Activated CD4-positive, alpha-beta T cell treated with anti-CD3 and anti-CD28 coated beads, Interleukin-2, amount 10 ng/mL, durations not matched to agents 7 days and 5 days (primary cell): Measurements from ENCODE around the gene IFI27L1. TPM values are rescaled to one million over a fixed set of nuclear protein-coding genes. Genes with fewer than 3 reads are reported as not detected.

Experiments used
- CTCF ChIA-PET: fragments of 350-600 bp; sonication (Branson Sonifier 250); formaldehyde crosslinking; loops from one replicate; lab custom pipeline; 2021; ENCODE audit warnings: antibody characterized with exemption; lab: Charles Lee
- POLR2A ChIA-PET: fragments of 350-600 bp; sonication (Branson Sonifier 250); formaldehyde crosslinking; loops from one replicate; lab custom pipeline; 2021; ENCODE audit warnings: antibody characterized with exemption; lab: Charles Lee
- DNase-seq: peaks from one replicate; pipeline ENCODE4 v3.0.0-alpha.2; 2020
- H3K27ac Mint-ChIP-seq: one replicate; pipeline ENCODE4 v1.8.0; 2021; ENCODE audit warnings: mild to moderate bottlenecking, moderate library complexity, mixed read lengths
- H3K27me3 Mint-ChIP-seq: one replicate; pipeline ENCODE4 v1.8.0; 2021; ENCODE audit warnings: mixed read lengths
- H3K36me3 Mint-ChIP-seq: one replicate; pipeline ENCODE4 v1.8.0; 2021; ENCODE audit warnings: low read depth, mixed read lengths
- H3K4me1 Mint-ChIP-seq: one replicate; pipeline ENCODE4 v1.8.0; 2021; ENCODE audit warnings: mixed read lengths
- H3K4me3 Mint-ChIP-seq: one replicate; pipeline ENCODE4 v1.8.0; 2021; ENCODE audit warnings: mild to moderate bottlenecking, moderate library complexity, mixed read lengths
- H3K9me3 Mint-ChIP-seq: one replicate; pipeline ENCODE4 v1.8.0; 2021; ENCODE audit warnings: mixed read lengths
- total RNA-seq, 2 experiments: library from RNA; stranded (reverse); gene quantifications; one replicate each; pipeline ENCODE4 v1.2.3, GENCODE V29; 2021

The IFI27L1 gene
- total RNA-seq, 2 experiments from 2014 or later: 31.6 to 42.1 TPM

- ChIA-PET POLR2A (interaction anchor here (0.6 to 1.1 kb wide), 3 partner anchors 10 to 111 kb away, joined by 3 read pairs; partner anchors contain the start of gene OTUB2), CTCF (interaction anchor here (0.5 to 2.1 kb wide), 35 partner anchors 8 to 1024 kb away, joined by 3 to 23 read pairs (median 4); partner anchors contain the start of genes DDX24, IFI27, IFI27L1 and OTUB2)
- Mint-ChIP-seq H3K4me3 (no peak overlapping the region), H3K4me1 (peaks cover 10% of the 10 kb centered on the region), H3K9me3 (peaks cover 10% of the 10 kb centered on the region), H3K27ac (no peak overlapping the region), H3K36me3 (no peaks in the 10 kb centered on the region), H3K27me3 (peaks cover 26% of the 10 kb centered on the region)
- peak; percentile 88 for DNase-seq
Observed at GRCh38 chr14:94136575-94137331, 55.6 kb downstream of the IFI27L1 start.

GRCh38 chr14:94138251-94138650, 57.1 kb downstream of the IFI27L1 start:
- ChIA-PET CTCF (interaction anchor here (1.0 to 2.1 kb wide), 4 partner anchors 19 to 198 kb away, joined by 3 to 23 read pairs (median 4); no protein-coding TSS in a partner anchor), POLR2A (no interaction called here)
- Mint-ChIP-seq H3K4me1 (peaks cover 7% of the 10 kb centered on the region), H3K36me3 (no peaks in the 10 kb centered on the region), H3K27ac (no peak overlapping the region), H3K9me3 (peaks cover 10% of the 10 kb centered on the region), H3K4me3 (no peak overlapping the region), H3K27me3 (peaks cover 20% of the 10 kb centered on the region)
- DNase-seq: no peak

- POLR2A ChIA-PET: no interaction called here
- peaks cover 17% of the 10 kb centered on the region for H3K27me3 Mint-ChIP-seq
- CTCF ChIA-PET: interaction anchor here (0.6 to 1.8 kb wide), 6 partner anchors 10 to 1179 kb away, joined by 3 to 5 read pairs (median 3); no protein-coding TSS in a partner anchor
- H3K4me3 Mint-ChIP-seq: no peak overlapping the region
- peak; percentile 3 for DNase-seq
- H3K27ac Mint-ChIP-seq: no peak overlapping the region
- H3K4me1 Mint-ChIP-seq: peaks cover 7% of the 10 kb centered on the region
- H3K36me3 Mint-ChIP-seq: no peaks in the 10 kb centered on the region
- peaks cover 10% of the 10 kb centered on the region for H3K9me3 Mint-ChIP-seq
Observed at GRCh38 chr14:94139006-94139405, 57.9 kb downstream of the IFI27L1 start.

- Mint-ChIP-seq H3K4me1 (peaks cover 8% of the 10 kb centered on the region), H3K4me3 (no peak overlapping the region), H3K27me3 (peaks cover 16% of the 10 kb centered on the region), H3K27ac (no peak overlapping the region), H3K36me3 (no peaks in the 10 kb centered on the region), H3K9me3 (peaks cover 10% of the 10 kb centered on the region)
- peak; percentile 3 for DNase-seq
- POLR2A ChIA-PET: no interaction called here
- CTCF ChIA-PET: interaction anchor here (0.6 to 1.8 kb wide), 3 partner anchors 9 to 35 kb away, joined by 3 to 5 read pairs (median 4); no protein-coding TSS in a partner anchor
Observed at GRCh38 chr14:94139421-94139820, 58.3 kb downstream of the IFI27L1 start.

GRCh38 chr14:94142247-94142646, 61.1 kb downstream of the IFI27L1 start:
- no peak for DNase-seq
- Mint-ChIP-seq H3K36me3 (no peaks in the 10 kb centered on the region), H3K27me3 (peaks cover 3% of the 10 kb centered on the region), H3K9me3 (peaks cover 3% of the 10 kb centered on the region), H3K4me3 (no peak overlapping the region), H3K27ac (no peak overlapping the region), H3K4me1 (peaks cover 20% of the 10 kb centered on the region)
- ChIA-PET POLR2A (no interaction called here), CTCF (interaction anchor here (1.3 to 2.1 kb wide), 5 partner anchors 11 to 203 kb away, joined by 3 to 9 read pairs (median 3); no protein-coding TSS in a partner anchor)

- Mint-ChIP-seq H3K27ac (no peak overlapping the region), H3K4me3 (no peak overlapping the region), H3K9me3 (peaks cover 3% of the 10 kb centered on the region), H3K4me1 (peaks cover 23% of the 10 kb centered on the region), H3K27me3 (peaks cover 6% of the 10 kb centered on the region), H3K36me3 (no peaks in the 10 kb centered on the region)
- ChIA-PET POLR2A (no interaction called here), CTCF (interaction anchor here (0.9 to 2.1 kb wide), 5 partner anchors 11 to 106 kb away, joined by 3 to 9 read pairs (median 3); no protein-coding TSS in a partner anchor)
- no peak for DNase-seq
Observed at GRCh38 chr14:94142836-94143235, 61.7 kb downstream of the IFI27L1 start.

GRCh38 chr14:94143239-94143638, 62.1 kb downstream of the IFI27L1 start:
- POLR2A ChIA-PET: no interaction called here

GRCh38 chr14:94143711-94144110, 62.6 kb downstream of the IFI27L1 start:
- H3K36me3 Mint-ChIP-seq: no peaks in the 10 kb centered on the region
- no peak overlapping the region for H3K4me3 Mint-ChIP-seq
- H3K27ac Mint-ChIP-seq: no peak overlapping the region
- CTCF ChIA-PET: interaction anchor here (0.9 to 2.1 kb wide), 2 partner anchors 12 to 27 kb away, joined by 3 to 9 read pairs; no protein-coding TSS in a partner anchor
- H3K27me3 Mint-ChIP-seq: peaks cover 14% of the 10 kb centered on the region
- POLR2A ChIA-PET: no interaction called here
- peaks cover 23% of the 10 kb centered on the region for H3K4me1 Mint-ChIP-seq
- no peak for DNase-seq
- H3K9me3 Mint-ChIP-seq: peaks cover 3% of the 10 kb centered on the region

More at GRCh38 chr14:94143239-94143638, 62.1 kb downstream of the IFI27L1 start:
- H3K36me3 Mint-ChIP-seq: no peaks in the 10 kb centered on the region
- DNase-seq: peak; percentile 6
- CTCF ChIA-PET: interaction anchor here (0.9 to 2.1 kb wide), 4 partner anchors 12 to 106 kb away, joined by 3 to 9 read pairs (median 3); no protein-coding TSS in a partner anchor
- H3K4me3 Mint-ChIP-seq: no peak overlapping the region
- H3K9me3 Mint-ChIP-seq: peaks cover 3% of the 10 kb centered on the region
- peaks cover 23% of the 10 kb centered on the region for H3K4me1 Mint-ChIP-seq
- H3K27me3 Mint-ChIP-seq: peaks cover 9% of the 10 kb centered on the region
- no peak overlapping the region for H3K27ac Mint-ChIP-seq

- H3K4me3 Mint-ChIP-seq: no peak overlapping the region
- H3K36me3 Mint-ChIP-seq: no peaks in the 10 kb centered on the region
- POLR2A ChIA-PET: no interaction called here
- H3K9me3 Mint-ChIP-seq: peaks cover 3% of the 10 kb centered on the region
- peaks cover 23% of the 10 kb centered on the region for H3K4me1 Mint-ChIP-seq
- peaks cover 20% of the 10 kb centered on the region for H3K27me3 Mint-ChIP-seq
- DNase-seq: no peak
- CTCF ChIA-PET: interaction anchor here (1.0 to 2.0 kb wide), 3 partner anchors 8 to 205 kb away, joined by 3 to 5 read pairs (median 3); no protein-coding TSS in a partner anchor
- H3K27ac Mint-ChIP-seq: peak overlapping the region; percentile 80
Observed at GRCh38 chr14:94144765-94145164, 63.7 kb downstream of the IFI27L1 start.

- no peak overlapping the region for H3K27ac Mint-ChIP-seq
- H3K36me3 Mint-ChIP-seq: no peaks in the 10 kb centered on the region
- H3K4me3 Mint-ChIP-seq: no peak overlapping the region
- peaks cover 29% of the 10 kb centered on the region for H3K27me3 Mint-ChIP-seq
- peaks cover 23% of the 10 kb centered on the region for H3K4me1 Mint-ChIP-seq
- peaks cover 3% of the 10 kb centered on the region for H3K9me3 Mint-ChIP-seq
- POLR2A ChIA-PET: interaction anchor here (0.6 kb wide), 1 partner anchor 9 kb away, joined by 3 read pairs; no protein-coding TSS in a partner anchor
- CTCF ChIA-PET: interaction anchor here (1.4 to 2.0 kb wide), 2 partner anchors 10 to 20 kb away, joined by 3 to 5 read pairs; no protein-coding TSS in a partner anchor
- no peak for DNase-seq
Observed at GRCh38 chr14:94145902-94146527, 64.9 kb downstream of the IFI27L1 start.
